ENCODE results near the gene MX2.

Gene MX2

GRCh38 chr21:41378849-41379248, 17.0 kb downstream of the MX2 start:
- no peak overlapping the region for H3K4me3 Mint-ChIP-seq
- no peaks in the 10 kb centered on the region for H3K9me3 Mint-ChIP-seq
- no peaks in the 10 kb centered on the region for H3K27me3 Mint-ChIP-seq
- ATAC-seq (no peak), DNase-seq (no peak)
- peaks cover 18% of the 10 kb centered on the region for H3K4me1 Mint-ChIP-seq
- peak overlapping the region in 1 of 2 donors; percentile 82 for H3K27ac Mint-ChIP-seq

DNA sequence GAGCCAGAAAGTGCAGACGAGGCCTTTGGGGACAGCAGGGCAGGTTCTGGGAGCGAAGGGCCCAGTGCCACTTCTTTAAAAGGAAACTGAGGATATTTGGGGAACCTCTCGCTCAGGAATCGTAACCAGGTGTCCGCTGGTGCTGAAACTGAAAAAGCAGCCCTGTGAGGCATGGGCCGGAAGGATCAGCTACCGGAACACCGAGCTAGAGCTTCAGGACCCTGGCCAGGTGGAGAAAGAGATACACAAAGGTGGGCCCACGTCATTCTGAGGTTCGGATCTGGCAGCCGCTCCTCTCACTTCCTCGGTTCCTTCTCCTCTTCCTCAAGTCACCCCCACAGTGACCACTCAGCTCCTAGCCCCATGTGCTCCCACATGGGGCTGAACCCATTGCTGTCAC, 18.1 kb downstream of the MX2 start:
- ATAC-seq (no peak), DNase-seq (no peak)
- Mint-ChIP-seq H3K27ac (no peak overlapping the region), H3K4me1 (peaks cover 7% of the 10 kb centered on the region), H3K4me3 (no peak overlapping the region), H3K27me3 (no peaks in the 10 kb centered on the region), H3K9me3 (no peaks in the 10 kb centered on the region)

DNA sequence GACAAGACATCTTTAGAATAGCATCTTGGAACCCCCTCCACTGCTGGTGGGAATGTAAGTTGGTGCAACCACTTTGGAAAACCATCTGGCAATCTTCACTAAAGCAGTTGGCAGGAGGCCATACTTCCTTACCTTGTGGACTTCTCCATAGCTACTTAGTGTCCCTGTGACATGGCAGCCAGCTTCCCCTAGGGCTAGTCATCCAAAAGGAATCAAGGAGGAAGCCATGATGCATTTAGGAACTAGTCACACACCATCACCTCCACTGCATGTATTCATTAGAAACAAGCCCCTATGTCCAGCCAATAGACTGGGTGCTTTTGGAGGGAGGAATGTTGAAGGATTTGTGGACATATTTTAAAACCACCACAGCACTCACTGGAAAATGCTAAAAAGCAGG, 19.9 kb downstream of the MX2 start:
- Mint-ChIP-seq H3K4me1 (no peaks in the 10 kb centered on the region), H3K27me3 (no peaks in the 10 kb centered on the region), H3K27ac (peak overlapping the region in 1 of 2 donors; percentile 59), H3K9me3 (no peaks in the 10 kb centered on the region), H3K4me3 (no peak overlapping the region)
- ATAC-seq: no peak
- DNase-seq: no peak

GRCh38 chr21:41387042-41387819, 25.4 kb downstream of the MX2 start:
- DNase-seq: no peak
- H3K27me3 Mint-ChIP-seq: no peaks in the 10 kb centered on the region
- H3K9me3 Mint-ChIP-seq: no peaks in the 10 kb centered on the region
- no peak for ATAC-seq
- H3K27ac Mint-ChIP-seq: peak overlapping the region in 1 of 2 donors; percentile 50
- H3K4me1 Mint-ChIP-seq: no peaks in the 10 kb centered on the region
- H3K4me3 Mint-ChIP-seq: no peak overlapping the region

- DNase-seq (no peak), ATAC-seq (no peak)
- H3K27ac Mint-ChIP-seq: peak overlapping the region; percentile 70 to 85
- no peaks in the 10 kb centered on the region for H3K4me1 Mint-ChIP-seq
- H3K27me3 Mint-ChIP-seq: no peaks in the 10 kb centered on the region
- no peaks in the 10 kb centered on the region for H3K9me3 Mint-ChIP-seq
- H3K4me3 Mint-ChIP-seq: no peak overlapping the region
Measured at GRCh38 chr21:41387824-41388223, 26.0 kb downstream of the MX2 start.

- peak overlapping the region; percentile 70 to 85 for H3K27ac Mint-ChIP-seq
Measured at GRCh38 chr21:41388259-41388658, 26.4 kb downstream of the MX2 start.

DNA sequence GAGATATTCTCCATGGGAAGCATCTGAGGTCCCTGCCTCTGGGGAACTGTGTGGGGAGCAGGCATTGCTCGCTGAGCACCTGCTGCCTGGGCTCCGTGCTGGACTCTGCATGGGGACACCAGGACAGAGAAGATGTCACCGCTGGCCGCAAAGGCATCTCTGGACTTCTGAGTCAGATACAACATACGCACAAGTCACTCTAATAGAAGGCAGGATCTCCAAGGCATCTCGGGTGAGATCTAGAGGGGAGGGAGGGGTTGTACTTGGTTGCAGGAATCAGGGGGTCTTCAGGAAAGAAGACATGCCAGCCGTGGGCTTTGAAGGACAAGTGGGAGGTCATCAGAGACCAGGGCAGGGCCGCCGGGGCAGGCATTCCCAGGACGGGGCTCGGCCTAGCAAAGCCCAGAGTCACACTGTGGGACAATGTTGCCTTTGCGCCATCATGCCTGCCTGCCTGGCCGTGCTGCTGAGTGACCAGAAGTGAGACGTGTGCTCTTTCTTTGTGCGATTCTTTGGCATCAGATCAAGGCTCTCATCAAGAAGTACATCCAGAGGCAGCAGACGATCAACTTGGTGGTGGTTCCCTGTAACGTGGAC, 28.3 kb downstream of the MX2 start:
- no peaks in the 10 kb centered on the region for H3K9me3 Mint-ChIP-seq
- H3K27ac Mint-ChIP-seq: no peak overlapping the region
- H3K4me3 Mint-ChIP-seq: no peak overlapping the region
- no peaks in the 10 kb centered on the region for H3K4me1 Mint-ChIP-seq
- H3K27me3 Mint-ChIP-seq: no peaks in the 10 kb centered on the region
- ATAC-seq (no peak), DNase-seq (no peak)

More at GRCh38 chr21:41388259-41388658, 26.4 kb downstream of the MX2 start:
- H3K4me3 Mint-ChIP-seq: no peak overlapping the region
- no peaks in the 10 kb centered on the region for H3K4me1 Mint-ChIP-seq
- H3K27me3 Mint-ChIP-seq: no peaks in the 10 kb centered on the region
- no peaks in the 10 kb centered on the region for H3K9me3 Mint-ChIP-seq
- ATAC-seq (no peak), DNase-seq (no peak)

DNA sequence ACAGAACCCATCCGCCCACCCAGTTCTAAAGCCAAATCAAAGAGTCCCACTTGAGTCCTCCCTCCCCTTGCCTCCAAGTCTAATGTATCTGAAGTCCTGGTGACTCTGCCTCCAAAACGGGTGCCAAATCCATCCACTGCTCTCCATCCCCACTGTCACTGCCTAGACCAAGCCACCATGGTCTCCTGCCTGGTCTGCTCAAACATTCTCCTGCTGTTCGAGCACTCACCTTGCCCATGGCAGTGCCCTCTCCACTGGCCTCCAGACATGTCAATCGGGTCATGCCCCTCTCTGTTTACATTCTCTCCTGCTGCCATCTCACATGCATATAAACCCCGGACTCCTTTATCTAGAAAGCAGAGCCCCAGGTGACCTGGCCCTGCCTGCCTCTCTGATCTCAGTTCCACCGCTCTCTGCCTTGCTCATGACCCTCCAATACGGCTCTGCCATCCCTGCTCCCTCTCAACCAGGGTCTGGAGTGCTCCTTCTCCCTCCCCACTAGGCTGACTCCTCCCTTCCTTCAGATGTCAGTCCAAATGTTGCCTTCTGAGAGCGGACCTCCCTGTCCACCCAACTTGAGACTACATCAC, 32.1 kb downstream of the MX2 start:
- H3K4me1 Mint-ChIP-seq: no peaks in the 10 kb centered on the region
- ATAC-seq (no peak), DNase-seq (no peak)
- no peaks in the 10 kb centered on the region for H3K27me3 Mint-ChIP-seq
- no peak overlapping the region for H3K4me3 Mint-ChIP-seq
- H3K9me3 Mint-ChIP-seq: no peaks in the 10 kb centered on the region
- peak overlapping the region in 1 of 2 donors; percentile 88 for H3K27ac Mint-ChIP-seq

DNA sequence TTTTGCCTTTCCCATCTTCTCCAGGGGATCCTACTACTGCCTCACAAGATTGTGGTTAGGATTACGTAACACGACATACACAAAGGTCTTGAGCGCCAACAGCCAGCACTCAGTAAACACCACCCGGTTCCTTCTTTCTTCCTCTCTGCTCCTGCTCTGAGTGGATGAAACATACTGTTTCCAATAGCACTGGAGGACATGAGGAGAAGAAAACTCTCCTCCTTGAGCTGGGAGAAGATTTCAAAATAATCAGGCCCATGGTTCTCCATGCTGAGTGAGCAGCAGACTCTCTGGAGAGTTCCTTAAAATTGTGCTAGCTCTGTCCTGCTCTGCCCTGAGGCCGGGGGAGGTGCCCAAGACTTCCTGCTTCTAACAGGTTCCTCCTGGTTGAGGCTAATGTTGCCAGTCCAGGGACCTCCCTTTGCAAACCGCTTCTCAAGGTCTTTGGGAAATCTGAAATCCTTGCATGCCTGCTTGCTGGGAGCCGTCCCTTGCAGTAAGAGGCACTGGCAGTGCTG, 34.8 kb downstream of the MX2 start:
- Mint-ChIP-seq H3K9me3 (no peaks in the 10 kb centered on the region), H3K27me3 (no peaks in the 10 kb centered on the region), H3K27ac (peak overlapping the region in 1 of 2 donors; percentile 63), H3K4me3 (no peak overlapping the region), H3K4me1 (no peaks in the 10 kb centered on the region)
- DNase-seq: no peak
- ATAC-seq: no peak

DNA sequence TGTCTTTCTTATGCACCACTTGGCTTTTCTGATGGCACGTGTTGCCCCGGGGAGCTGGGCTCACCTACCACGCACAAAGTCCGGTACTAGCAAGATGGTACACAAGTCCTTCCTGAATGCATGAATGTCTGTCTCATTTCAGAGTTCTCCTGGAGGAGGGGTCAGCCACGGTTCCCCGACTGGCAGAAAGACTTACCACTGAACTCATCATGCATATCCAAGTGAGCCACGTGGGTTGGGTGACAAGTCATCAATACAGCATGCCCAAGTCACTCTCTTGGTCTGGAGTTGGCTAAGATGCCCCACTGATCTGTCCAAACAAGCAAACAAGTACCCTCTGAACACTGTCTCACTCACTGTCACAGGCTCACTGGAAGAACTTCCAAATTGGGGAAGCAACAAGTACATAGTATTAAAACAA, 35.7 kb downstream of the MX2 start:
- H3K4me3 Mint-ChIP-seq: no peak overlapping the region
- no peaks in the 10 kb centered on the region for H3K4me1 Mint-ChIP-seq
- DNase-seq (no peak), ATAC-seq (no peak)
- no peaks in the 10 kb centered on the region for H3K27me3 Mint-ChIP-seq
- no peaks in the 10 kb centered on the region for H3K9me3 Mint-ChIP-seq
- peak overlapping the region in 1 of 2 donors; percentile 9 for H3K27ac Mint-ChIP-seq

GRCh38 chr21:41398251-41398650, 36.4 kb downstream of the MX2 start:
- no peaks in the 10 kb centered on the region for H3K9me3 Mint-ChIP-seq
- no peaks in the 10 kb centered on the region for H3K27me3 Mint-ChIP-seq
- ATAC-seq (no peak), DNase-seq (no peak)
- no peak overlapping the region for H3K27ac Mint-ChIP-seq
- H3K4me1 Mint-ChIP-seq: no peaks in the 10 kb centered on the region
- H3K4me3 Mint-ChIP-seq: no peak overlapping the region

DNA sequence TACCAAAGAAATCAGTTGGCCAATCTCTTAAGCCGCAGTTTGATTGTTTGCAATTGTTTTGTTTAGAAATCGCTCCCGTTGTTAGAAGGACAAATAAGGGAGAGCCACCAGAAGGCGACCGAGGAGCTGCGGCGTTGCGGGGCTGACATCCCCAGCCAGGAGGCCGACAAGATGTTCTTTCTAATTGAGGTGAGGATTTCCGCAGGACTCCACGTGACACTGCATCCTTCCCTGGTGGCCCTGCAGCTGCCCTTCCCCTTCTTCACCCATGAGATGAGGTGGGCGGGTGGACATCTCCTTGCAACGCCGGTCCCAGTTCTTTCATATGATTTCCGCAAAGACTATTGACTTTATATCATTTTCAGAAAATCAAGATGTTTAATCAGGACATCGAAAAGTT, 37.0 kb downstream of the MX2 start:
- DNase-seq: no peak
- Mint-ChIP-seq H3K9me3 (no peaks in the 10 kb centered on the region), H3K4me3 (no peak overlapping the region), H3K27ac (no peak overlapping the region), H3K27me3 (no peaks in the 10 kb centered on the region), H3K4me1 (no peaks in the 10 kb centered on the region)
- ATAC-seq: no peak

GRCh38 chr21:41399246-41399800, 37.5 kb downstream of the MX2 start:
- no peak for ATAC-seq
- no peak overlapping the region for H3K27ac Mint-ChIP-seq
- no peaks in the 10 kb centered on the region for H3K9me3 Mint-ChIP-seq
- no peaks in the 10 kb centered on the region for H3K27me3 Mint-ChIP-seq
- no peak for DNase-seq
- no peaks in the 10 kb centered on the region for H3K4me1 Mint-ChIP-seq
- no peak overlapping the region for H3K4me3 Mint-ChIP-seq

GRCh38 chr21:41402231-41402630, 40.4 kb downstream of the MX2 start:
- H3K27ac Mint-ChIP-seq: no peak overlapping the region
- no peaks in the 10 kb centered on the region for H3K27me3 Mint-ChIP-seq
- no peak overlapping the region for H3K4me3 Mint-ChIP-seq
- no peak for DNase-seq
- H3K4me1 Mint-ChIP-seq: no peaks in the 10 kb centered on the region
- no peak for ATAC-seq
- H3K9me3 Mint-ChIP-seq: no peaks in the 10 kb centered on the region

DNA sequence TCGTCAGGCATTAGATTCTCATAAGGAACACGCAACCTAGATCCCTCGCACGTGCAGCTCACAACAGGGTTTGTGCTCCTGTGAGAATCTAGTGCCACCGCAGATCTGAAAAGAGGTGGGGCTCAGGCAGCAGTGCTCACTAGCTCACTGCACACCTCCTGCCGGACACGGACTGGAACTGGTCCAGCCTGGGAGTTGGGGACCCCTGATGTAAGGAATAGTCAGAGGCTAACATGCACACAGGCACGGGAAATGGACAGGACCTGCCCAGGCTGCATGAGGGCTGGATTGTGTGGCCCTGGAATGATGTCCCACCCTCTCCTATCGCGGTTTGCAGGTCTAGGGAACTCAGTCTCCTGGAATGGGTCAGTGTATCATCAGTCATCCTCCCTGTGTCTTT, 41.0 kb downstream of the MX2 start:
- DNase-seq (no peak), ATAC-seq (no peak)
- Mint-ChIP-seq H3K27ac (no peak overlapping the region), H3K4me1 (no peaks in the 10 kb centered on the region), H3K4me3 (no peak overlapping the region), H3K9me3 (no peaks in the 10 kb centered on the region), H3K27me3 (no peaks in the 10 kb centered on the region)

DNA sequence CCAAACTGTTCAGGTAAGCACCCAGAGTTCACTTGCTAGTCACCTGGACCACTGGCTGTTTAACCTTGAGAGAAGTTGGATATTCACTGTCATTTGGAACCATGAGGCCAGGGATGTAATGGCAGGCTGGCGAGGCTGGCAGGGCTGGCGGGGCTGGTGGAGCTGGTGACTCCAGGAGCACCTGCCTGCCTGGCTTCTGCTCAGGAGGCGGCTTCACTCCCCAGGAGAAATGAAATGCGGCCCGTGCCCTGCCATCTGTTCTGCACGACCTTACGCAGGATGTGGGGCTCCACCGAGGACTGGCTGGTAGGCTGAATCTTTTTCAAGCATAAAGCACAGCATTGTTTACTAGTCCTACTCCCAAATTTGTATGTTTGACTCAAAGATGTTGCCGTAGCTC, 41.5 kb downstream of the MX2 start:
- H3K9me3 Mint-ChIP-seq: no peaks in the 10 kb centered on the region
- ATAC-seq (no peak), DNase-seq (no peak)
- H3K4me1 Mint-ChIP-seq: no peaks in the 10 kb centered on the region
- H3K27ac Mint-ChIP-seq: peak overlapping the region in 1 of 2 donors; percentile 48
- H3K27me3 Mint-ChIP-seq: no peaks in the 10 kb centered on the region
- no peak overlapping the region for H3K4me3 Mint-ChIP-seq
